H1 (cell line): Measurements from ENCODE around the gene IGLON5. TPM values are rescaled to one million over a fixed set of nuclear protein-coding genes. Genes with fewer than 3 reads are reported as not detected.

ENCODE experiments used
- CTCF ChIA-PET: fragments of 300-600 bp; sonication (Branson Sonifier 250); formaldehyde crosslinking; loops from one replicate; lab custom pipeline; 2021; ENCODE audit not compliant: partially characterized antibody; lab: Charles Lee
- POLR2A ChIA-PET: fragments of 300-600 bp; sonication (Branson Sonifier 250); formaldehyde crosslinking; loops from one replicate; lab custom pipeline; 2021; ENCODE audit warnings: inconsistent platforms; ENCODE audit not compliant: partially characterized antibody; lab: Charles Lee
- DNase-seq, 2 experiments: peaks; one replicate each; pipeline versions ENCODE4 v3.0.0 to v3.0.0-alpha.2; 2010 to 2022; ENCODE audit warnings: low spot score in 2 of 2, low read depth in 1 of 2, mixed read lengths in 1 of 2
- FAIRE-seq: peaks from 2 replicates; lab custom pipeline; 2011; peaks lifted over from hg19 to GRCh38; lab: Jason Lieb, UNC
- H2AFZ ChIP-seq: 2 replicates; pipeline ENCODE4 v1.8.1; 2012; ENCODE audit warnings: low read length, inconsistent platforms
- H2AK5ac ChIP-seq: 2 replicates; pipeline ENCODE4 v1.6.1; 2013; ENCODE audit warnings: low read depth, low read length
- H2BK120ac ChIP-seq: replicated peaks from 2 replicates; pipeline ENCODE3; 2013; ENCODE audit warnings: low read depth, low read length, inconsistent platforms
- H2BK12ac ChIP-seq: 2 replicates; pipeline ENCODE4 v1.6.1; 2013; ENCODE audit warnings: low read depth, low read length
- H2BK15ac ChIP-seq: 2 replicates; pipeline ENCODE4 v1.6.1; 2013; ENCODE audit warnings: low read length
- H2BK20ac ChIP-seq: 2 replicates; pipeline ENCODE4 v1.6.1; 2013; ENCODE audit warnings: low read length
- H2BK5ac ChIP-seq: 2 replicates; pipeline ENCODE4 v1.6.1; 2013; ENCODE audit warnings: low read depth, low read length
- H3K14ac ChIP-seq: 2 replicates; pipeline ENCODE4 v1.6.1; 2013; ENCODE audit warnings: inconsistent platforms; ENCODE audit not compliant: insufficient read length
- H3K18ac ChIP-seq: 2 replicates; pipeline ENCODE4 v1.6.1; 2013; ENCODE audit warnings: low read length; ENCODE audit errors: extremely low read depth
- H3K23ac ChIP-seq: 2 replicates; pipeline ENCODE4 v1.6.1; 2013; ENCODE audit warnings: inconsistent platforms; ENCODE audit not compliant: insufficient read length
- H3K23me2 ChIP-seq: 2 replicates; pipeline ENCODE4 v1.6.1; 2013; ENCODE audit warnings: low read depth, low read length
- H3K27ac ChIP-seq: 2 replicates; pipeline ENCODE4 v1.6.1; 2011; ENCODE audit warnings: low read depth, low read length, inconsistent platforms
- H3K27me3 ChIP-seq, 4 experiments: replicated peaks in 1 of 4; 1 replicate in 1 of 4; 2 replicates in 3 of 4; pipeline versions ENCODE4 v1.6.1 to v1.8.1; 2011 to 2013; ENCODE audit warnings: low read length in 3 of 4, mild to moderate bottlenecking in 3 of 4, inconsistent platforms in 2 of 4, mixed read lengths in 2 of 4, moderate library complexity in 1 of 4; ENCODE audit not compliant: control insufficient read depth in 3 of 4, insufficient read depth in 3 of 4; ENCODE audit errors: extremely low read depth in 1 of 4
- H3K36me3 ChIP-seq, 4 experiments: 2 replicates each; pipeline versions ENCODE4 v1.6.1 to v1.8.1; 2011 to 2013; ENCODE audit warnings: mild to moderate bottlenecking in 4 of 4, low read length in 3 of 4, moderate library complexity in 2 of 4, control low read depth in 1 of 4, inconsistent platforms in 1 of 4; ENCODE audit not compliant: insufficient read depth in 4 of 4, control insufficient read depth in 2 of 4
- H3K4ac ChIP-seq: replicated peaks from 2 replicates; pipeline ENCODE3; 2013; ENCODE audit warnings: low read length, low read depth, mixed read lengths, inconsistent platforms; ENCODE audit not compliant: insufficient read length
- H3K4me1 ChIP-seq, 4 experiments: replicated peaks in 1 of 4; 1 replicate in 1 of 4; 2 replicates in 3 of 4; pipeline versions ENCODE4 v1.6.1 to v1.8.1; 2011 to 2013; ENCODE audit warnings: low read length in 3 of 4, inconsistent platforms in 2 of 4, mixed read lengths in 1 of 4; ENCODE audit not compliant: insufficient read depth in 4 of 4, control insufficient read depth in 3 of 4
- H3K4me2 ChIP-seq, 2 experiments: 2 replicates each; pipeline versions ENCODE4 v1.6.1 to v1.8.1; 2011 to 2013; ENCODE audit warnings: low read depth in 2 of 2, low read length in 2 of 2, control low read depth in 1 of 2, inconsistent platforms in 1 of 2, mild to moderate bottlenecking in 1 of 2; ENCODE audit not compliant: insufficient read depth in 1 of 2
- H3K4me3 ChIP-seq, 4 experiments: fragments of 200-600, 300-600 bp in 1 of 4; sonication (generic), shearing (Covaris generic), sonication (Bioruptor Twin) in 1 of 4; 2 replicates each; pipeline versions ENCODE4 v1.5.1 to v1.8.1; 2011 to 2016; ENCODE audit warnings: low read length in 4 of 4, low read depth in 3 of 4, control low read depth in 2 of 4, inconsistent platforms in 2 of 4, mild to moderate bottlenecking in 2 of 4, mixed read lengths in 1 of 4, moderate library complexity in 1 of 4; ENCODE audit not compliant: insufficient read depth in 2 of 4; ENCODE audit errors: extremely low read depth in 1 of 4
- H3K56ac ChIP-seq: replicated peaks from 2 replicates; pipeline ENCODE3; 2013; ENCODE audit warnings: low read depth, mild to moderate bottlenecking, mixed read lengths, low read length, inconsistent platforms; ENCODE audit not compliant: insufficient read length
- H3K79me1 ChIP-seq: 2 replicates; pipeline ENCODE4 v1.6.1; 2013; ENCODE audit warnings: low read depth, low read length, control low read depth
- H3K79me2 ChIP-seq, 2 experiments: 2 replicates each; pipeline versions ENCODE4 v1.6.1 to v1.8.1; 2012 to 2013; ENCODE audit warnings: low read length in 2 of 2, mild to moderate bottlenecking in 2 of 2, inconsistent platforms in 1 of 2; ENCODE audit not compliant: insufficient read depth in 2 of 2, control insufficient read depth in 1 of 2
- H3K9ac ChIP-seq, 4 experiments: replicated peaks in 1 of 4; 1 replicate in 1 of 4; 2 replicates in 3 of 4; pipeline versions ENCODE4 v1.6.1 to v1.8.1; 2011 to 2013; ENCODE audit warnings: low read depth in 3 of 4, low read length in 3 of 4, control low read depth in 2 of 4, mild to moderate bottlenecking in 2 of 4, moderate library complexity in 2 of 4, inconsistent platforms in 1 of 4; ENCODE audit errors: extremely low read depth in 1 of 4
- H3K9me3 ChIP-seq, 2 experiments: 2 replicates each; pipeline versions ENCODE4 v1.6.1 to v1.8.1; 2012 to 2013; ENCODE audit warnings: mild to moderate bottlenecking in 2 of 2, moderate library complexity in 2 of 2, control low read depth in 1 of 2, inconsistent platforms in 1 of 2, low read depth in 1 of 2, low read length in 1 of 2, mixed read lengths in 1 of 2; ENCODE audit not compliant: insufficient read depth in 2 of 2
- H4K20me1 ChIP-seq, 2 experiments: replicated peaks in 1 of 2; 2 replicates each; pipeline versions ENCODE3 to v1.8.1; 2011 to 2013; ENCODE audit warnings: inconsistent platforms in 2 of 2, low read length in 2 of 2, mild to moderate bottlenecking in 1 of 2; ENCODE audit not compliant: insufficient read depth in 2 of 2, control insufficient read depth in 1 of 2
- H4K5ac ChIP-seq: 2 replicates; pipeline ENCODE4 v1.6.1; 2013; ENCODE audit warnings: low read length, low read depth, mixed read lengths, inconsistent platforms; ENCODE audit not compliant: insufficient read length
- H4K8ac ChIP-seq: 2 replicates; pipeline ENCODE4 v1.8.0; 2013; ENCODE audit warnings: mild to moderate bottlenecking, moderate library complexity, low read length, inconsistent platforms; ENCODE audit not compliant: insufficient read depth; ENCODE audit errors: extremely low read depth
- H4K91ac ChIP-seq: replicated peaks from 2 replicates; pipeline ENCODE3; 2013; ENCODE audit warnings: low read length, mixed read lengths, inconsistent platforms; ENCODE audit not compliant: insufficient read length
- BRCA1 ChIP-seq: IDR thresholded peaks from 2 replicates; pipeline ENCODE4 v1.6.1; 2012; ENCODE audit warnings: low read depth, low read length, improper control_type of control experiment
- KDM5A ChIP-seq: fragments of 200-600 bp; IDR thresholded peaks from 2 replicates; pipeline ENCODE4 v1.7.1; 2012; ENCODE audit warnings: mild to moderate bottlenecking, low read length, inconsistent platforms, mixed read lengths
- POLR2A ChIP-seq, 2 experiments: IDR thresholded peaks; 1 replicate in 1 of 2; 2 replicates in 1 of 2; pipeline ENCODE4 v1.6.1; 2011; ENCODE audit warnings: low read depth in 2 of 2, low read length in 2 of 2, mild to moderate bottlenecking in 2 of 2; ENCODE audit errors: control extremely low read depth in 1 of 2
- YY1 ChIP-seq: IDR thresholded peaks from 2 replicates; pipeline ENCODE4 v1.6.1; 2011; ENCODE audit warnings: low read depth, mild to moderate bottlenecking, low read length
- WGBS, 2 experiments: shearing (Covaris generic) in 1 of 2; methylation state at CpG; one replicate each; pipeline versions ENCODE4 v1.1.6 to v1.1.7; 2013 to 2015; ENCODE audit warnings: low lambda C conversion rate in 2 of 2, mixed read lengths in 2 of 2, inconsistent platforms in 1 of 2, low coverage in 1 of 2, missing lambda C conversion rate in 1 of 2; ENCODE audit not compliant: insufficient replicate concordance in 2 of 2, insufficient coverage in 1 of 2, insufficient read length in 1 of 2; ENCODE audit errors: extremely low coverage in 1 of 2, missing lambda C conversion rate in 1 of 2; 5-methylcytosine and 5-hydroxymethylcytosine counted together
- polyA plus RNA-seq, 7 experiments: library from polyadenylated mRNA; depleted of rRNA in 3 of 7; stranded (reverse) in 5 of 7; unstranded in 2 of 7; fragments of >200 nt in 5 of 7; fragments of 200-250 nt in 2 of 7; gene quantifications; 1 replicate in 5 of 7; 2 replicates in 1 of 7; 4 replicates in 1 of 7; pipeline versions ENCODE4 v1.2.1 to v1.2.3, GENCODE V29; 2011 to 2013; ENCODE audit warnings: missing spikeins in 2 of 7, mixed read lengths in 2 of 7
- total RNA-seq: library from RNA; stranded (reverse); fragmentation: NEBNext Ultra II Directional; extraction: Animal tissue kit (Norgen Biotek cat#: 25700); gene quantifications from 2 replicates; pipeline ENCODE4 v1.2.1, GENCODE V29; 2021
- TF ChIP-seq, protein P1 (sequence below): IDR thresholded peaks from 2 replicates; pipeline ENCODE4 v1.6.1; 2011; ENCODE audit warnings: low read depth, mild to moderate bottlenecking, low read length; ENCODE audit not compliant: insufficient read depth

The IGLON5 gene
- total and polyA plus RNA-seq, 2 of the 8 experiments (the other 6 are each of a cell fraction or from before 2014, with no cell fraction given), result 31.8 to 34.6 TPM

DNA sequence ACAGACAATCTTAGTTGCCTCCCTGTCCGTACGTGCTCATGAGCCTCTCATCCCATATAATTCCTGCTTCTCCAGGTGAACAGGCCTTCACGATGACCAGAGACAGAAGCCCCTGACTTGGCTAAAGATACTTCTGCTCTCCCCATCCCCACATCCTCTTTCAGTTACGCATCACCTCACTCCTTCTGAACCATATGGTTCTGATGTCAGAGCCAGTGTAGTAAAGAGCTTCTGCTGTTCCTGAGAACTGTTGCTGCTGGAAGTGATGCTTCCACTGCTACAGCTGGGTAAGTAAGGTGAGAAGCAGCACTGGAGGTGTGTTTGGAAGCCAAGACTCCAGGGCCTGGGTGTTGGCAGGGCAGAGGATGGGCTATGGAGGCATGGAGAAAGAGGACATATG is 47.6 kb upstream of the IGLON5 start:
- H3K4me2 ChIP-seq, result no peak overlapping the region
- H4K8ac ChIP-seq, result no peak overlapping the region
- no peak overlapping the region; the same call in 1 of the 2 replicates for H2BK12ac ChIP-seq
- H3K23me2 ChIP-seq, result no peaks in the 10 kb centered on the region
- no peaks in the 10 kb centered on the region for H3K27me3 ChIP-seq
- H3K9ac ChIP-seq, result no peak overlapping the region
- H2AK5ac ChIP-seq, result no peak overlapping the region
- H3K14ac ChIP-seq, result no peak overlapping the region
- H3K56ac ChIP-seq, result no peak overlapping the region
- no peak overlapping the region for H3K27ac ChIP-seq
- no peak overlapping the region for H4K91ac ChIP-seq
- H4K5ac ChIP-seq, result no peak overlapping the region
- H2BK20ac ChIP-seq, result no peak overlapping the region
- H3K9me3 ChIP-seq, result no peaks in the 10 kb centered on the region
- H2BK120ac ChIP-seq, result no peak overlapping the region
- no peaks in the 10 kb centered on the region for H3K79me1 ChIP-seq
- FAIRE-seq (no peak), DNase-seq (no peak)
- H3K4me1 ChIP-seq, result peaks cover 0 to 2% (median under 1%) of the 10 kb centered on the region in 4 experiments; a peak in 4 of 7 replicates
- H4K20me1 ChIP-seq, result no peaks in the 10 kb centered on the region
- ChIA-PET CTCF (interaction anchor here (0.7 to 1.7 kb wide), 3 partner anchors 30 to 175 kb away, joined by 3 to 4 read pairs (median 4); no protein-coding TSS in a partner anchor), POLR2A (no interaction called here)
- H2BK15ac ChIP-seq, result no peak overlapping the region
- H3K79me2 ChIP-seq, result no peaks in the 10 kb centered on the region
- no peaks in the 10 kb centered on the region for H3K36me3 ChIP-seq
- no peak overlapping the region for H3K4ac ChIP-seq
- no peak overlapping the region for H2AFZ ChIP-seq
- no peak overlapping the region for H3K23ac ChIP-seq
- WGBS, 2 experiments, result 93% methylated on average over 4 of the region's 4 CpGs; no CpG with 5 or more reads in 1 of the 2 experiments
- H3K18ac ChIP-seq, result no peak overlapping the region
- no peak overlapping the region for H2BK5ac ChIP-seq
- H3K4me3 ChIP-seq, result no peak overlapping the region
- TF ChIP-seq, protein P1, sequence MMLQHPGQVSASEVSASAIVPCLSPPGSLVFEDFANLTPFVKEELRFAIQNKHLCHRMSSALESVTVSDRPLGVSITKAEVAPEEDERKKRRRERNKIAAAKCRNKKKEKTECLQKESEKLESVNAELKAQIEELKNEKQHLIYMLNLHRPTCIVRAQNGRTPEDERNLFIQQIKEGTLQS, result no peak
- TF ChIP-seq BRCA1, result no peak
- no peak for TF ChIP-seq YY1
- TF ChIP-seq POLR2A (IDR thresholded peaks at IDR 0.05; ENCODE audit: control extremely low read depth in 1 of 2, low read depth in 2 of 2, low read length in 2 of 2), result no peak
- no peak for TF ChIP-seq KDM5A
